ENCODE data around the gene CBFA2T3. TPM values are rescaled to one million over a fixed set of nuclear protein-coding genes. Genes with fewer than 3 reads are reported as not detected.

The CBFA2T3 gene
- total RNA-seq, 6 experiments from 2014 or later, result not detected

GRCh38 chr16:88930716-88931115 lies 46.3 kb downstream of the CBFA2T3 start:
- no peak overlapping the region for H3K4me3 Mint-ChIP-seq

GRCh38 chr16:88929091-88929445 lies 47.9 kb downstream of the CBFA2T3 start:
- Mint-ChIP-seq H3K4me3 (no peak overlapping the region), H3K36me3 (ENCODE audit: low read depth) (no peaks in the 10 kb centered on the region), H3K27ac (no peak overlapping the region), H3K4me1 (ENCODE audit: low read depth) (no peaks in the 10 kb centered on the region), H3K27me3 (ENCODE audit: insufficient read depth) (peaks cover 2% of the 10 kb centered on the region; the same call in 1 of the 2 replicates), H3K9me3 (peaks cover 8% of the 10 kb centered on the region)
- no peak for DNase-seq
- no peak for TF ChIP-seq CTCF (IDR thresholded peaks at IDR 0.05)

More at GRCh38 chr16:88930716-88931115, 46.3 kb downstream of the CBFA2T3 start:
- no peaks in the 10 kb centered on the region for H3K4me1 Mint-ChIP-seq (ENCODE audit: low read depth)
- peaks cover 2% of the 10 kb centered on the region; the same call in 1 of the 2 replicates for H3K27me3 Mint-ChIP-seq (ENCODE audit: insufficient read depth)
- peaks cover 8% of the 10 kb centered on the region for H3K9me3 Mint-ChIP-seq
- no peak for TF ChIP-seq CTCF (IDR thresholded peaks at IDR 0.05)
- no peak for DNase-seq
- H3K27ac Mint-ChIP-seq, result no peak overlapping the region
- H3K36me3 Mint-ChIP-seq (ENCODE audit: low read depth), result no peaks in the 10 kb centered on the region

- Mint-ChIP-seq H3K27me3 (ENCODE audit: insufficient read depth) (peaks cover 2% of the 10 kb centered on the region; the same call in 1 of the 2 replicates), H3K4me1 (ENCODE audit: low read depth) (no peaks in the 10 kb centered on the region), H3K27ac (no peak overlapping the region), H3K4me3 (no peak overlapping the region), H3K9me3 (peaks cover 8% of the 10 kb centered on the region), H3K36me3 (ENCODE audit: low read depth) (no peaks in the 10 kb centered on the region)
- no peak for DNase-seq
- no peak for TF ChIP-seq CTCF (IDR thresholded peaks at IDR 0.05)
Measured at GRCh38 chr16:88928405-88929090, 48.5 kb downstream of the CBFA2T3 start.

- TF ChIP-seq CTCF (IDR thresholded peaks at IDR 0.05), result no peak
- Mint-ChIP-seq H3K4me1 (ENCODE audit: low read depth) (no peaks in the 10 kb centered on the region), H3K4me3 (no peak overlapping the region), H3K27ac (no peak overlapping the region), H3K27me3 (ENCODE audit: insufficient read depth) (peaks cover 2% of the 10 kb centered on the region; the same call in 1 of the 2 replicates), H3K9me3 (peaks cover 8% of the 10 kb centered on the region), H3K36me3 (ENCODE audit: low read depth) (no peaks in the 10 kb centered on the region)
- DNase-seq, result no peak
Measured at GRCh38 chr16:88927661-88928060, 49.3 kb downstream of the CBFA2T3 start.

- no peak for DNase-seq
- Mint-ChIP-seq H3K9me3 (peaks cover 8% of the 10 kb centered on the region), H3K36me3 (ENCODE audit: low read depth) (no peaks in the 10 kb centered on the region), H3K27ac (no peak overlapping the region), H3K27me3 (ENCODE audit: insufficient read depth) (peaks cover 2% of the 10 kb centered on the region; the same call in 1 of the 2 replicates), H3K4me3 (no peak overlapping the region), H3K4me1 (ENCODE audit: low read depth) (no peaks in the 10 kb centered on the region)
- no peak for TF ChIP-seq CTCF (IDR thresholded peaks at IDR 0.05)
Measured at GRCh38 chr16:88927010-88927409, 50.0 kb downstream of the CBFA2T3 start.
